ENCODE measurements around the gene GRM7. TPM values are rescaled to one million over a fixed set of nuclear protein-coding genes. Genes with fewer than 3 reads are reported as not detected.

GRM7 gene
- total and polyA plus RNA-seq, 2 donors (not counting 1 experiment from before 2014, with no cell fraction given) = not detected

DNA sequence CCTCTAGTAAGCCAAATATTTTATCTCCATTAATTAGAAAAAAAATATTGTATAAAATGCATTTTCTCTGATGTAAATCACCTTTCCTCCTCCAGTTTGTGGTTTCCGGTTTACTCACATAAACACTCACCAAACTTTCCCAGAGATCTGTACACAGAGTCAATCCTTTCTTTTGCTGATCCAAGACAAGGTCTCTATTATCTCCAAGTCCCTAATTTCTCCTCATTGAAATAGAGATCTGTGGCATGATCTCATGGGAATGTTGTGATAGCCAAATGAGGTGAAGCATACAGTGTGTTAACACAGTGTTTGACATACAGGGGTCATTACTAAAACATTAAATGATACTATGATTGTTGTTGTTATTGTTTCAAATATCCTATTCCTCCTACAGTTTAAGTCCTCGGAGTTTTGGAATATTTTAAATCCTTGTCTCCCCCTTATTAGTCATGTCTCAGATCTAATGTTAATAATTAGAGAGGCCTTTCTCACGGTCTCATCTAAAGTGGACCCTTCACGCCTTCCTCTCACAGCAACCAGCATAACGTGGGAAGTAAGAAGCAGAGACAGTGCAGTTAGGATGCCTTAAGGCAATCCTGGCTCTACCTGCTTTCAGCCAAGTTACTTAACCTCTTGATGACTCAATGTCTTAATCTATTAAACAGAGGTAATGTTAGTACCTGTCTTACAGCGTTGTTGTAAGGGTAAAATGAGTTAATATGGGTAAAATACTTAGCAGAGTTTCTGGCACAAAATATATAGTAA is 333.3 kb downstream of the GRM7 start:
- H3K4me1 ChIP-seq (ENCODE audit: control insufficient read depth, extremely low read depth, insufficient read depth, low read length) = no peaks in the 10 kb centered on the region
- H3K27ac ChIP-seq (ENCODE audit: insufficient read depth, low read length) = no peak overlapping the region
- H3K9ac ChIP-seq (ENCODE audit: insufficient read depth, low read length) = no peak overlapping the region
- no peaks in the 10 kb centered on the region for H3K9me3 ChIP-seq (ENCODE audit: control insufficient read depth, insufficient read depth, low read depth, low read length)
- no peak overlapping the region for H3K4me2 ChIP-seq (ENCODE audit: extremely low read depth, insufficient read depth, low read length)
- no peaks in the 10 kb centered on the region for H3K27me3 ChIP-seq (ENCODE audit: control insufficient read depth, insufficient read depth, low read length)
- H4K20me1 ChIP-seq (ENCODE audit: control insufficient read depth, extremely low read depth, insufficient read depth, low read length) = no peaks in the 10 kb centered on the region
- H2AFZ ChIP-seq (ENCODE audit: low read length) = no peak overlapping the region
- no peaks in the 10 kb centered on the region for H3K79me2 ChIP-seq (ENCODE audit: control insufficient read depth, insufficient read depth, low read length)
- H3K36me3 ChIP-seq (ENCODE audit: control insufficient read depth, insufficient read depth, low read length) = no peaks in the 10 kb centered on the region
- TF ChIP-seq EZH2 (IDR thresholded peaks at IDR 0.05; ENCODE audit: low read length, missing control alignments) = no peak
- TF ChIP-seq, protein P1, sequence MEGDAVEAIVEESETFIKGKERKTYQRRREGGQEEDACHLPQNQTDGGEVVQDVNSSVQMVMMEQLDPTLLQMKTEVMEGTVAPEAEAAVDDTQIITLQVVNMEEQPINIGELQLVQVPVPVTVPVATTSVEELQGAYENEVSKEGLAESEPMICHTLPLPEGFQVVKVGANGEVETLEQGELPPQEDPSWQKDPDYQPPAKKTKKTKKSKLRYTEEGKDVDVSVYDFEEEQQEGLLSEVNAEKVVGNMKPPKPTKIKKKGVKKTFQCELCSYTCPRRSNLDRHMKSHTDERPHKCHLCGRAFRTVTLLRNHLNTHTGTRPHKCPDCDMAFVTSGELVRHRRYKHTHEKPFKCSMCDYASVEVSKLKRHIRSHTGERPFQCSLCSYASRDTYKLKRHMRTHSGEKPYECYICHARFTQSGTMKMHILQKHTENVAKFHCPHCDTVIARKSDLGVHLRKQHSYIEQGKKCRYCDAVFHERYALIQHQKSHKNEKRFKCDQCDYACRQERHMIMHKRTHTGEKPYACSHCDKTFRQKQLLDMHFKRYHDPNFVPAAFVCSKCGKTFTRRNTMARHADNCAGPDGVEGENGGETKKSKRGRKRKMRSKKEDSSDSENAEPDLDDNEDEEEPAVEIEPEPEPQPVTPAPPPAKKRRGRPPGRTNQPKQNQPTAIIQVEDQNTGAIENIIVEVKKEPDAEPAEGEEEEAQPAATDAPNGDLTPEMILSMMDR (conservative IDR thresholded peaks at IDR 0.05 in 1 of 2, IDR thresholded peaks at IDR 0.05 in 1 of 2; ENCODE audit: low read depth in 1 of 2, low read length in 2 of 2) = no peak
- H3K4me3 ChIP-seq (replicated peaks in 1 of 4; ENCODE audit: control extremely low read depth in 1 of 4, insufficient read depth in 1 of 4, low read depth in 3 of 4, low read length in 4 of 4) = no peak overlapping the region
- DNase-seq (ENCODE audit: low read depth in 2 of 2) = no peak

DNA sequence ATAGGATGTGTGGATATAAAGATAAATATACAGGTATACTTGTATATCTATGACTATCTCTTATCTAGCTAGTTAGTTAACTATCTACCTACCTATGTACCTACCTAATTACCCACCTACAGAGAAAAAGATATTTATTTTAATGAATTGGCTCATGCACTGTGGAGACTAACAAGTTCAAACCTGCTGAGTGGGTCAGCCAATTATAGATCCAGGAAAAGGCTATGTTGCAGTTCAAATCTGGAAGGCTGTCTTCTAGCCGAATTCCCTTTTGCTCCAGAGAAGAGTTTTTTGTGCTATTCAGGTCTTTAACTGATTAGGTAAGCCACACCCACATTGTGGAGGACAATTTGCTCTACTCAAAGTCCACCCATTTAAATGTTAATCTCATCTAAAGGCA is 335.0 kb downstream of the GRM7 start:
- Histone ChIP-seq H3K9ac (ENCODE audit: insufficient read depth, low read length) (no peak overlapping the region), H3K36me3 (ENCODE audit: control insufficient read depth, insufficient read depth, low read length) (no peaks in the 10 kb centered on the region), H3K9me3 (ENCODE audit: control insufficient read depth, insufficient read depth, low read depth, low read length) (no peaks in the 10 kb centered on the region), H3K27ac (ENCODE audit: insufficient read depth, low read length) (no peak overlapping the region), H2AFZ (ENCODE audit: low read length) (no peak overlapping the region), H3K4me1 (ENCODE audit: control insufficient read depth, extremely low read depth, insufficient read depth, low read length) (no peaks in the 10 kb centered on the region), H4K20me1 (ENCODE audit: control insufficient read depth, extremely low read depth, insufficient read depth, low read length) (no peaks in the 10 kb centered on the region), H3K4me3 (replicated peaks in 1 of 4; ENCODE audit: control extremely low read depth in 1 of 4, insufficient read depth in 1 of 4, low read depth in 3 of 4, low read length in 4 of 4) (no peak overlapping the region), H3K4me2 (ENCODE audit: extremely low read depth, insufficient read depth, low read length) (no peak overlapping the region), H3K27me3 (ENCODE audit: control insufficient read depth, insufficient read depth, low read length) (no peaks in the 10 kb centered on the region), H3K79me2 (ENCODE audit: control insufficient read depth, insufficient read depth, low read length) (no peaks in the 10 kb centered on the region)
- no peak for TF ChIP-seq EZH2 (IDR thresholded peaks at IDR 0.05; ENCODE audit: low read length, missing control alignments)
- TF ChIP-seq, protein P1 (conservative IDR thresholded peaks at IDR 0.05 in 1 of 2, IDR thresholded peaks at IDR 0.05 in 1 of 2; ENCODE audit: low read depth in 1 of 2, low read length in 2 of 2) = no peak
- no peak for DNase-seq (ENCODE audit: low read depth in 2 of 2)

DNA sequence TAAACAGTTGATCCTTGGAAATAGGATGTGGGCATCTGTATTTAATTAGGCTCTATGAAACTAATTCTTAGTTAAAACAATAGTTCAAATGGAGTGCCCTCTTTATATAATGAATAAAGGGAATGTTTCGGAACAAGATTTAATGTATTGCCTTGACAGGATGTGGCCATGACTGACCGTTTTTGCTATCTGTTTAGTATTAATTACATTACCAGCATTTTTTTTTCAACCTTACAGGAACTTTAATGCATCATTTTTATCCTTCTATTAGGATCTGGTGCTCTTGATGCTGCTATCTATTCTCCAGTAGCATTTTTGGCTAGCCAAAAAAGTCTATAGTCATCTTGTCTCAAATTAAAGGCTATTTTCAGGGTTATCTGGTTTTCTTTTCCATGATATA is 340.9 kb downstream of the GRM7 start:
- no peak for TF ChIP-seq EZH2 (IDR thresholded peaks at IDR 0.05; ENCODE audit: low read length, missing control alignments)
- TF ChIP-seq, protein P1 (conservative IDR thresholded peaks at IDR 0.05 in 1 of 2, IDR thresholded peaks at IDR 0.05 in 1 of 2; ENCODE audit: low read depth in 1 of 2, low read length in 2 of 2) = no peak
- Histone ChIP-seq H3K79me2 (ENCODE audit: control insufficient read depth, insufficient read depth, low read length) (no peaks in the 10 kb centered on the region), H3K27ac (ENCODE audit: insufficient read depth, low read length) (no peak overlapping the region), H3K4me3 (replicated peaks in 1 of 4; ENCODE audit: control extremely low read depth in 1 of 4, insufficient read depth in 1 of 4, low read depth in 3 of 4, low read length in 4 of 4) (no peak overlapping the region), H3K9ac (ENCODE audit: insufficient read depth, low read length) (no peak overlapping the region), H3K9me3 (ENCODE audit: control insufficient read depth, insufficient read depth, low read depth, low read length) (no peaks in the 10 kb centered on the region), H4K20me1 (ENCODE audit: control insufficient read depth, extremely low read depth, insufficient read depth, low read length) (no peaks in the 10 kb centered on the region), H3K4me1 (ENCODE audit: control insufficient read depth, extremely low read depth, insufficient read depth, low read length) (no peaks in the 10 kb centered on the region), H2AFZ (ENCODE audit: low read length) (no peak overlapping the region), H3K27me3 (ENCODE audit: control insufficient read depth, insufficient read depth, low read length) (no peaks in the 10 kb centered on the region), H3K36me3 (ENCODE audit: control insufficient read depth, insufficient read depth, low read length) (no peaks in the 10 kb centered on the region), H3K4me2 (ENCODE audit: extremely low read depth, insufficient read depth, low read length) (no peak overlapping the region)
- no peak for DNase-seq (ENCODE audit: low read depth in 2 of 2)
